HEK293 (cell line): ENCODE data around the gene INPP5A.

Source experiments
- CTCF ChIA-PET: fragments of 350-600 bp; formaldehyde crosslinking; extraction: SDS; loops from one replicate; lab custom pipeline; 2021; ENCODE audit warnings: antibody characterized with exemption; lab: Yijun Ruan, JAX
- POLR2A ChIA-PET: fragments of 300-600 bp; formaldehyde crosslinking; extraction: SDS; loops from one replicate; lab custom pipeline; 2020; ENCODE audit warnings: antibody characterized with exemption, inconsistent platforms; lab: Yijun Ruan, JAX
- H3K27ac ChIP-seq: fragments of 200-500 bp; sonication (Bioruptor generic); 2 replicates; pipeline ENCODE4 v1.5.1; 2014; ENCODE audit warnings: low read depth, low read length, control low read depth, inconsistent platforms; ENCODE audit errors: extremely low read depth
- H3K36me3 ChIP-seq, 2 experiments: fragments of 200-500 bp in 1 of 2; sonication (Bioruptor generic) in 1 of 2; 1 replicate in 1 of 2; 2 replicates in 1 of 2; pipeline ENCODE4 v1.5.1; 2014 to 2017; ENCODE audit warnings: inconsistent platforms in 2 of 2, low read length in 2 of 2; ENCODE audit not compliant: control insufficient read depth in 2 of 2, insufficient read depth in 1 of 2
- H3K4me1 ChIP-seq: fragments of 200-500 bp; sonication (Bioruptor generic); 2 replicates; pipeline ENCODE4 v1.5.1; 2014; ENCODE audit warnings: mild to moderate bottlenecking, low read length, inconsistent platforms; ENCODE audit not compliant: control insufficient read depth, insufficient read depth
- H3K4me3 ChIP-seq: 2 replicates; pipeline ENCODE4 v1.5.1; 2011; ENCODE audit warnings: low read depth, mild to moderate bottlenecking, control low read depth, low read length, moderate library complexity
- H3K9me3 ChIP-seq: fragments of 200-500 bp; sonication (Bioruptor generic); 2 replicates; pipeline ENCODE4 v1.5.1; 2014; ENCODE audit warnings: low read depth, low read length, inconsistent platforms; ENCODE audit not compliant: control insufficient read depth, insufficient read depth
- ELK4 ChIP-seq: IDR thresholded peaks from 2 replicates; pipeline ENCODE4 v1.6.1; 2011; ENCODE audit warnings: mild to moderate bottlenecking, low read depth, low read length, borderline replicate concordance
- HOXD13 ChIP-seq: sonication (generic); formaldehyde crosslinking; IDR thresholded peaks from 2 replicates; pipeline ENCODE4 v1.8.0; 2022; ENCODE audit warnings: missing genetic modification reagents, borderline replicate concordance
- PRDM2 ChIP-seq: fragments of 450-650 bp; formaldehyde crosslinking; IDR thresholded peaks from 2 replicates; pipeline ENCODE4 v1.5.1; 2016; ENCODE audit warnings: missing biosample characterization, missing genetic modification characterization, borderline replicate concordance
- SCRT2 ChIP-seq: fragments of 450-650 bp; formaldehyde crosslinking; IDR thresholded peaks from 2 replicates; pipeline ENCODE4 v1.5.1; 2016; ENCODE audit warnings: missing biosample characterization, missing genetic modification characterization
- TCF7L2 ChIP-seq: IDR thresholded peaks from 2 replicates; pipeline ENCODE4 v1.6.1; 2011; ENCODE audit warnings: low read depth, mild to moderate bottlenecking, inconsistent platforms, low read length, moderate library complexity, borderline replicate concordance
- ZFHX2 ChIP-seq: fragments of 450-650 bp; formaldehyde crosslinking; conservative IDR thresholded peaks from 2 replicates; pipeline ENCODE4 v1.5.1; 2016; ENCODE audit warnings: missing biosample characterization, missing genetic modification characterization
- ZNF175 ChIP-seq: fragments of 450-650 bp; formaldehyde crosslinking; IDR thresholded peaks from 2 replicates; pipeline ENCODE4 v1.5.1; 2016; ENCODE audit warnings: missing biosample characterization, missing genetic modification characterization
- ZNF280C ChIP-seq: fragments of 450-650 bp; formaldehyde crosslinking; IDR thresholded peaks from 2 replicates; pipeline ENCODE4 v1.5.1; 2016; ENCODE audit warnings: missing biosample characterization, missing genetic modification characterization
- ZNF362 ChIP-seq: fragments of 450-650 bp; formaldehyde crosslinking; IDR thresholded peaks from 2 replicates; pipeline ENCODE4 v1.5.1; 2016; ENCODE audit warnings: missing biosample characterization, missing genetic modification characterization
- ZNF48 ChIP-seq: fragments of 450-650 bp; formaldehyde crosslinking; IDR thresholded peaks from 2 replicates; pipeline ENCODE4 v1.5.1; 2016; ENCODE audit warnings: missing biosample characterization, missing genetic modification characterization
- ZNF488 ChIP-seq: fragments of 450-650 bp; formaldehyde crosslinking; IDR thresholded peaks from 2 replicates; pipeline ENCODE4 v1.5.1; 2016; ENCODE audit warnings: missing biosample characterization, missing genetic modification characterization
- ZNF513 ChIP-seq: fragments of 450-650 bp; IDR thresholded peaks from 2 replicates; pipeline ENCODE4 v1.5.1; 2018; ENCODE audit warnings: missing biosample characterization, missing genetic modification characterization
- ZNF558 ChIP-seq: fragments of 450-650 bp; formaldehyde crosslinking; IDR thresholded peaks from 2 replicates; pipeline ENCODE4 v1.5.1; 2016; ENCODE audit warnings: missing biosample characterization, missing genetic modification characterization
- ZNF580 ChIP-seq: fragments of 450-650 bp; formaldehyde crosslinking; IDR thresholded peaks from 2 replicates; pipeline ENCODE4 v1.5.1; 2016; ENCODE audit warnings: missing biosample characterization, missing genetic modification characterization
- ZNF639 ChIP-seq: fragments of 450-650 bp; formaldehyde crosslinking; IDR thresholded peaks from 2 replicates; pipeline ENCODE4 v1.5.1; 2016; ENCODE audit warnings: missing biosample characterization, missing genetic modification characterization
- ZNF76 ChIP-seq: fragments of 450-650 bp; formaldehyde crosslinking; IDR thresholded peaks from 2 replicates; pipeline ENCODE4; 2016; ENCODE audit warnings: low read depth, missing biosample characterization, missing genetic modification characterization, borderline replicate concordance
- ZNF792 ChIP-seq: fragments of 450-650 bp; formaldehyde crosslinking; IDR thresholded peaks from 2 replicates; pipeline ENCODE4 v1.5.1; 2016; ENCODE audit warnings: missing biosample characterization, missing genetic modification characterization
- ZSCAN23 ChIP-seq: fragments of 450-650 bp; formaldehyde crosslinking; IDR thresholded peaks from 2 replicates; pipeline ENCODE4 v1.5.1; 2016; ENCODE audit warnings: missing biosample characterization, missing genetic modification characterization
- ZSCAN4 ChIP-seq: fragments of 450-650 bp; formaldehyde crosslinking; IDR thresholded peaks from 2 replicates; pipeline ENCODE4 v1.5.1; 2017; ENCODE audit warnings: missing biosample characterization, missing genetic modification characterization

Gene INPP5A

GRCh38 chr10:132580143-132580542 lies 42.6 kb downstream of the INPP5A start:
- TF ChIP-seq SCRT2 (tag by site-specific recombination): no peak
- TF ChIP-seq ZFHX2 (tag by site-specific recombination): no peak
- TF ChIP-seq ZNF513 (tag by site-specific recombination): no peak
- TF ChIP-seq ZSCAN23 (tag by site-specific recombination): no peak
- no peak for TF ChIP-seq ZNF792 (tag by site-specific recombination)
- TF ChIP-seq PRDM2 (tag by site-specific recombination): no peak
- TF ChIP-seq ZNF558 (tag by site-specific recombination): no peak
- no peak for TF ChIP-seq ZNF580 (tag by site-specific recombination)
- TF ChIP-seq ZNF488 (tag by site-specific recombination): no peak
- TF ChIP-seq ELK4: no peak
- TF ChIP-seq ZNF76: no peak
- TF ChIP-seq ZNF280C (tag by site-specific recombination): no peak
- H3K9me3 ChIP-seq: no peaks in the 10 kb centered on the region
- H3K36me3 ChIP-seq: no peaks in the 10 kb centered on the region

GRCh38 chr10:132580617-132581016 lies 43.0 kb downstream of the INPP5A start:
- ChIA-PET CTCF (interaction anchor here (0.7 kb wide), 1 partner anchor 62 kb away, joined by 4 read pairs; no protein-coding TSS in a partner anchor), POLR2A (no interaction called here)
- H3K36me3 ChIP-seq: no peaks in the 10 kb centered on the region
- no peak overlapping the region for H3K27ac ChIP-seq
- peaks cover 3% of the 10 kb centered on the region; the same call in 1 of the 2 replicates for H3K4me1 ChIP-seq
- H3K9me3 ChIP-seq: no peaks in the 10 kb centered on the region
- H3K4me3 ChIP-seq: no peak overlapping the region
- TF ChIP-seq HOXD13 (CRISPR knock-in tag) (no peak), ZNF48 (no peak), ZNF362 (tag by site-specific recombination) (no peak), ZNF175 (tag by site-specific recombination) (no peak), TCF7L2 (no peak), ZSCAN4 (tag by site-specific recombination) (no peak), ZNF639 (tag by site-specific recombination) (no peak)

More at GRCh38 chr10:132580143-132580542, 42.6 kb downstream of the INPP5A start:
- Histone ChIP-seq H3K4me1 (peaks cover 4% of the 10 kb centered on the region), H3K27ac (no peak overlapping the region), H3K4me3 (no peak overlapping the region)
- CTCF ChIA-PET: interaction anchor here (0.7 kb wide), 1 partner anchor 63 kb away, joined by 4 read pairs; no protein-coding TSS in a partner anchor
- POLR2A ChIA-PET: no interaction called here
